A549 (cell line): ENCODE results near the gene ATP1A3. TPM values are rescaled to one million over a fixed set of nuclear protein-coding genes. Genes with fewer than 3 reads are reported as not detected.
A peak's percentile ranks its signal among the peaks of the same experiment; 100 is the strongest.

ENCODE experiments used
- ATAC-seq, 2 experiments: fragments of 200-7000 bp in 1 of 2; fragments of >200 bp in 1 of 2; cut with Nextera tagmentation in 1 of 2; cut with Tn5 transposase in 1 of 2; 3 replicates each; pipeline versions ENCODE4 v1.8.0 to v1.9.1; 2018 to 2020; ENCODE audit warnings: mild to moderate bottlenecking in 1 of 2, moderate library complexity in 1 of 2
- CTCF ChIA-PET: fragments of 300-600 bp; sonication (Branson Sonifier 250); formaldehyde crosslinking; extraction: SDS; loops from one replicate; lab custom pipeline; 2021; ENCODE audit warnings: antibody characterized with exemption, inconsistent platforms; lab: Yijun Ruan, JAX
- POLR2A ChIA-PET: fragments of 350-600 bp; formaldehyde crosslinking; extraction: SDS; loops from one replicate; lab custom pipeline; 2021; ENCODE audit warnings: antibody characterized with exemption, inconsistent platforms; lab: Yijun Ruan, JAX
- DNase-seq, 2 experiments: peaks; one replicate each; pipeline versions ENCODE4 v3.0.0 to v3.0.0-alpha.2; 2011 to 2016; ENCODE audit warnings: low read depth in 1 of 2, low spot score in 1 of 2
- FAIRE-seq: peaks from 2 replicates; lab custom pipeline; 2011; peaks lifted over from hg19 to GRCh38; lab: Jason Lieb, UNC
- H3K27ac ChIP-seq, 2 experiments: fragments of >200 bp; sonication (Bioruptor Twin); formaldehyde crosslinking; 3 replicates each; pipeline ENCODE4 v1.5.1; 2016 to 2017
- H3K4me1 ChIP-seq: fragments of >200 bp; sonication (Bioruptor Twin); formaldehyde crosslinking; 3 replicates; pipeline ENCODE4 v1.6.1; 2016
- H3K4me2 ChIP-seq: fragments of >200 bp; sonication (Bioruptor Twin); formaldehyde crosslinking; 3 replicates; pipeline ENCODE4 v1.6.1; 2016
- H3K4me3 ChIP-seq: fragments of >200 bp; sonication (Bioruptor Twin); formaldehyde crosslinking; 3 replicates; pipeline ENCODE4 v1.5.1; 2016
- H3K9me3 ChIP-seq: fragments of >200 bp; sonication (Bioruptor Twin); formaldehyde crosslinking; 3 replicates; pipeline ENCODE4 v1.6.1; 2016
- ATOH8 ChIP-seq: fragments of 250-450 bp; sonication (Bioruptor Pico); IDR thresholded peaks from 2 replicates; pipeline ENCODE4 v1.5.0; 2020; ENCODE audit warnings: low read depth, mild to moderate bottlenecking, moderate library complexity
- CBX2 ChIP-seq: fragments of 200-600 bp; sonication (generic); IDR thresholded peaks from 2 replicates; pipeline ENCODE4 v1.6.1; 2016; ENCODE audit warnings: low read depth, mild to moderate bottlenecking, borderline replicate concordance
- CEBPB ChIP-seq, 2 experiments: fragments of >200 bp in 1 of 2; sonication (Bioruptor Twin) in 1 of 2; formaldehyde crosslinking in 1 of 2; IDR thresholded peaks; 2 replicates each; pipeline ENCODE4 v1.6.1; 2012 to 2016
- CHD4 ChIP-seq: fragments of 200-600 bp; sonication (generic); IDR thresholded peaks from 2 replicates; pipeline ENCODE4 v1.6.1; 2016; ENCODE audit warnings: antibody characterized with exemption, mild to moderate bottlenecking, borderline replicate concordance
- EHMT2 ChIP-seq: fragments of 200-600 bp; sonication (generic); IDR thresholded peaks from 2 replicates; pipeline ENCODE4 v1.6.1; 2016; ENCODE audit warnings: antibody characterized with exemption, low read depth, mild to moderate bottlenecking, moderate library complexity
- EP300 ChIP-seq, 2 experiments: fragments of >200 bp; sonication (Bioruptor Twin); formaldehyde crosslinking; IDR thresholded peaks; 2 replicates in 1 of 2; 3 replicates in 1 of 2; pipeline ENCODE4 v1.6.1; 2016 to 2017
- FOSL2 ChIP-seq, 2 experiments: fragments of 450-650 bp in 1 of 2; fragments of >200 bp in 1 of 2; sonication (Bioruptor Twin) in 1 of 2; formaldehyde crosslinking; IDR thresholded peaks; 2 replicates each; pipeline versions ENCODE4 v1.5.0 to v1.6.1; 2016 to 2020; ENCODE audit warnings: mild to moderate bottlenecking in 1 of 2, moderate library complexity in 1 of 2
- HDAC2 ChIP-seq: fragments of 200-600 bp; sonication (generic); IDR thresholded peaks from 2 replicates; pipeline ENCODE4 v1.6.1; 2016
- HMGXB4 ChIP-seq: fragments of 250-450 bp; sonication (Bioruptor Pico); IDR thresholded peaks from 2 replicates; pipeline ENCODE4 v1.5.0; 2021; ENCODE audit warnings: mild to moderate bottlenecking, moderate library complexity, borderline replicate concordance
- HOXA7 ChIP-seq: fragments of 250-450 bp; sonication (Bioruptor Pico); IDR thresholded peaks from 2 replicates; pipeline ENCODE4 v1.5.0; 2020; ENCODE audit warnings: mild to moderate bottlenecking, moderate library complexity
- HOXB13 ChIP-seq: fragments of 250-450 bp; sonication (Bioruptor Pico); IDR thresholded peaks from 2 replicates; pipeline ENCODE4 v1.5.0; 2020; ENCODE audit warnings: low read depth, mild to moderate bottlenecking, moderate library complexity
- JUN ChIP-seq, 2 experiments: fragments of >200 bp; sonication (Bioruptor Twin); formaldehyde crosslinking; IDR thresholded peaks; 2 replicates in 1 of 2; 3 replicates in 1 of 2; pipeline ENCODE4 v1.6.1; 2016 to 2017
- KDM5A ChIP-seq: fragments of 200-600 bp; sonication (generic); IDR thresholded peaks from 2 replicates; pipeline ENCODE4 v1.6.1; 2016; ENCODE audit warnings: antibody characterized with exemption, mild to moderate bottlenecking
- MAZ ChIP-seq: fragments of 150-350 bp; IDR thresholded peaks from 2 replicates; pipeline ENCODE4 v1.6.1; 2014; ENCODE audit warnings: antibody characterized with exemption, low read depth, low read length, borderline replicate concordance
- NFE2L2 ChIP-seq: fragments of 150-350 bp; conservative IDR thresholded peaks from 2 replicates; pipeline ENCODE4 v1.6.1; 2014; ENCODE audit warnings: low read length
- POLR2AphosphoS2 ChIP-seq: conservative IDR thresholded peaks from 2 replicates; pipeline ENCODE4 v1.6.1; 2012; ENCODE audit warnings: low read length, improper control_type of control experiment, inconsistent platforms
- RNF2 ChIP-seq: fragments of 200-600 bp; sonication (generic); IDR thresholded peaks from 2 replicates; pipeline ENCODE4 v1.6.1; 2016; ENCODE audit warnings: low read depth, mild to moderate bottlenecking, antibody characterized with exemption, moderate library complexity, borderline replicate concordance
- WGBS: methylation state at CpG from one replicate; pipeline ENCODE4 v1.1.6; 2017; ENCODE audit errors: missing lambda C conversion rate; 5-methylcytosine and 5-hydroxymethylcytosine counted together
- polyA plus RNA-seq, 4 experiments: library from polyadenylated mRNA; depleted of rRNA in 3 of 4; stranded (reverse); fragments of >200 nt; fragmentation: RNase III in 1 of 4; extraction: RNeasy Plus Mini Kit Qiagen cat#74134 plus additional on column Dnase treatment in 1 of 4; gene quantifications; 2 replicates in 3 of 4; 3 replicates in 1 of 4; pipeline ENCODE4 v1.2.3, GENCODE V29; 2011 to 2017
- TF ChIP-seq, protein P1 (sequence below): fragments of 200-600 bp; sonication (generic); IDR thresholded peaks from 2 replicates; pipeline ENCODE4 v1.6.1; 2016; ENCODE audit warnings: antibody characterized with exemption, mild to moderate bottlenecking, moderate library complexity

The ATP1A3 gene
- polyA plus RNA-seq, 2 of the 4 experiments (the other 2 are of a cell fraction): 0.67 to 3.7 TPM

DNA sequence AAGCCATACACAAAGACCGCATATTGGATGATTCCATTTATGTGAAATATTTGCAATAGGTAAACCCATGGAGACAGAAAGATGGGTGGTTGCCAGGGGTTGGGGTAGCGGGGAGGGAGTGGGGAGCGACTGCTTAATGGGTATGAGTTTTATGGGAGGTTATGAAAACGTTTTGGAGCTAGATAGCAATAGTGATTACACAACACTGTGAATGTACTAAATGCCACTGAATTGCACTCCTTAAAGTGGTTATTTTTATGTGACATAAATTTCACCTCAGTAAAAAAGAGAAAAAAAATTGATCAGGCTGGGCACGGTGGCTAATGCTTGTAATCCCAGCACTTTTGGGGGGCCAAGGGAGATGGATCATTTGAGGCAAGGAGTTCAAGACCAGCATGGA, 39.4 kb upstream of the ATP1A3 start:
- ChIA-PET POLR2A (no interaction called here), CTCF (interaction anchor here (0.6 to 25.7 kb wide), 12 partner anchors 9 to 111 kb away, joined by 3 to 344 read pairs (median 16); partner anchors contain the start of genes ATP1A3, RABAC1 and ZNF574)
- ATAC-seq: no peak
- TF ChIP-seq EHMT2 (no peak), CEBPB (IDR thresholded peaks at IDR 0.05) (0 out of 4 replicates have a peak, but pooled peaks of 1 of the 2 experiments have one; percentile 23), ATOH8 (CRISPR knock-in tag) (no peak)
- Histone ChIP-seq H3K27ac (no peak overlapping the region), H3K4me2 (no peak overlapping the region), H3K9me3 (no peaks in the 10 kb centered on the region), H3K4me1 (peaks cover 5% of the 10 kb centered on the region; the same call in 1 of the 3 replicates), H3K4me3 (no peak overlapping the region)
- FAIRE-seq: no peak
- DNase-seq: no peak
- 13% methylated on average over 5 of the region's 5 CpGs for WGBS

DNA sequence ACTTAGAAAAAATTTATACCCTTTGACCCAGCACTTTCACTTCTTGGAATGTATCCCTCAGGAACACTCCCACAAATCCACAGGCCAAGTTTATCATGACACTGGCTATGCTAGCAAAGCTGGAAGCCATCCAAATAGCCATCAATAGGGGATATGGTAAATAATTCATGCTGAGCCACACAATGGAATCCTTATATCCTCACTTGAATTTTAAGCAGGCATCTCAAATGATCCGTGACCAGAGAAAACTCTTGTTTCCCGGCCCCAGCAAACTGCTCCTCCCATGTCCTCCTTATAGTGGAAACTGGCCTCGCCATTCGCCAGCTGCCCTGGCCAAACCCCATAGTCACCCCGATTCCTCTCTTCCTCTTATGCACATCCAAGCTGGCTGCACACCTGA, 38.4 kb upstream of the ATP1A3 start:
- H3K27ac ChIP-seq: no peak overlapping the region
- ATAC-seq (no peak), FAIRE-seq (peak; percentile 70), DNase-seq (no peak)
- H3K4me3 ChIP-seq: no peak overlapping the region
- WGBS: 42% methylated on average over 5 of the region's 5 CpGs
- H3K4me1 ChIP-seq: peaks cover 5% of the 10 kb centered on the region; the same call in 1 of the 3 replicates
- ChIA-PET CTCF (interaction anchor here (0.7 to 25.7 kb wide), 6 partner anchors 10 to 53 kb away, joined by 3 to 344 read pairs (median 120); partner anchors contain the start of gene ATP1A3), POLR2A (no interaction called here)
- TF ChIP-seq RNF2: no peak
- TF ChIP-seq CBX2: no peak
- no peak for TF ChIP-seq EHMT2
- no peak for TF ChIP-seq HDAC2
- no peak for TF ChIP-seq HOXB13 (CRISPR knock-in tag)
- no peak for TF ChIP-seq POLR2AphosphoS2
- no peak for TF ChIP-seq CEBPB (IDR thresholded peaks at IDR 0.05)
- TF ChIP-seq CHD4: no peak
- H3K9me3 ChIP-seq: no peaks in the 10 kb centered on the region
- no peak overlapping the region for H3K4me2 ChIP-seq

GRCh38 chr19:42030645-42031440, 36.8 kb upstream of the ATP1A3 start:
- DNase-seq (no peak), ATAC-seq (no peak), FAIRE-seq (peak; percentile 84)
- Histone ChIP-seq H3K4me2 (no peak overlapping the region), H3K4me3 (no peak overlapping the region), H3K4me1 (peaks cover 5% of the 10 kb centered on the region; the same call in 1 of the 3 replicates), H3K27ac (no peak overlapping the region), H3K9me3 (no peaks in the 10 kb centered on the region)
- 37% methylated on average over 7 of the region's 7 CpGs for WGBS
- ChIA-PET POLR2A (interaction anchor here (0.6 kb wide), 1 partner anchor 1340 kb away, joined by 3 read pairs; the partner anchor contains the start of gene NUMBL), CTCF (interaction anchor here (0.8 to 25.7 kb wide), 8 partner anchors 7 to 158 kb away, joined by 3 to 344 read pairs (median 16); partner anchors contain the start of gene ATP1A3)
- TF ChIP-seq RNF2: no peak
- TF ChIP-seq HOXA7: no peak
- no peak for TF ChIP-seq EP300 (IDR thresholded peaks at IDR 0.05)
- TF ChIP-seq, protein P1, sequence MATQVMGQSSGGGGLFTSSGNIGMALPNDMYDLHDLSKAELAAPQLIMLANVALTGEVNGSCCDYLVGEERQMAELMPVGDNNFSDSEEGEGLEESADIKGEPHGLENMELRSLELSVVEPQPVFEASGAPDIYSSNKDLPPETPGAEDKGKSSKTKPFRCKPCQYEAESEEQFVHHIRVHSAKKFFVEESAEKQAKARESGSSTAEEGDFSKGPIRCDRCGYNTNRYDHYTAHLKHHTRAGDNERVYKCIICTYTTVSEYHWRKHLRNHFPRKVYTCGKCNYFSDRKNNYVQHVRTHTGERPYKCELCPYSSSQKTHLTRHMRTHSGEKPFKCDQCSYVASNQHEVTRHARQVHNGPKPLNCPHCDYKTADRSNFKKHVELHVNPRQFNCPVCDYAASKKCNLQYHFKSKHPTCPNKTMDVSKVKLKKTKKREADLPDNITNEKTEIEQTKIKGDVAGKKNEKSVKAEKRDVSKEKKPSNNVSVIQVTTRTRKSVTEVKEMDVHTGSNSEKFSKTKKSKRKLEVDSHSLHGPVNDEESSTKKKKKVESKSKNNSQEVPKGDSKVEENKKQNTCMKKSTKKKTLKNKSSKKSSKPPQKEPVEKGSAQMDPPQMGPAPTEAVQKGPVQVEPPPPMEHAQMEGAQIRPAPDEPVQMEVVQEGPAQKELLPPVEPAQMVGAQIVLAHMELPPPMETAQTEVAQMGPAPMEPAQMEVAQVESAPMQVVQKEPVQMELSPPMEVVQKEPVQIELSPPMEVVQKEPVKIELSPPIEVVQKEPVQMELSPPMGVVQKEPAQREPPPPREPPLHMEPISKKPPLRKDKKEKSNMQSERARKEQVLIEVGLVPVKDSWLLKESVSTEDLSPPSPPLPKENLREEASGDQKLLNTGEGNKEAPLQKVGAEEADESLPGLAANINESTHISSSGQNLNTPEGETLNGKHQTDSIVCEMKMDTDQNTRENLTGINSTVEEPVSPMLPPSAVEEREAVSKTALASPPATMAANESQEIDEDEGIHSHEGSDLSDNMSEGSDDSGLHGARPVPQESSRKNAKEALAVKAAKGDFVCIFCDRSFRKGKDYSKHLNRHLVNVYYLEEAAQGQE: no peak
- TF ChIP-seq FOSL2 (IDR thresholded peaks at IDR 0.05): no peak
- no peak for TF ChIP-seq FOSL2 (CRISPR knock-in tag; IDR thresholded peaks at IDR 0.05)
- TF ChIP-seq HMGXB4 (CRISPR knock-in tag): no peak
- no peak for TF ChIP-seq KDM5A
- TF ChIP-seq JUN (IDR thresholded peaks at IDR 0.05): no peak
- no peak for TF ChIP-seq MAZ
- TF ChIP-seq NFE2L2: no peak
